ENCODE results near the gene CAPZA1. TPM values are rescaled to one million over a fixed set of nuclear protein-coding genes. Genes with fewer than 3 reads are reported as not detected.
A peak's percentile ranks its signal among the peaks of the same experiment; 100 is the strongest.

CAPZA1 gene
- total and polyA plus RNA-seq, 7 donors = 14.8 to 73.3 (median 35.0) TPM

- ATAC-seq = peak in 1 of 4 donors; percentile 23
- no peak for DNase-seq
- TF ChIP-seq, protein P1, sequence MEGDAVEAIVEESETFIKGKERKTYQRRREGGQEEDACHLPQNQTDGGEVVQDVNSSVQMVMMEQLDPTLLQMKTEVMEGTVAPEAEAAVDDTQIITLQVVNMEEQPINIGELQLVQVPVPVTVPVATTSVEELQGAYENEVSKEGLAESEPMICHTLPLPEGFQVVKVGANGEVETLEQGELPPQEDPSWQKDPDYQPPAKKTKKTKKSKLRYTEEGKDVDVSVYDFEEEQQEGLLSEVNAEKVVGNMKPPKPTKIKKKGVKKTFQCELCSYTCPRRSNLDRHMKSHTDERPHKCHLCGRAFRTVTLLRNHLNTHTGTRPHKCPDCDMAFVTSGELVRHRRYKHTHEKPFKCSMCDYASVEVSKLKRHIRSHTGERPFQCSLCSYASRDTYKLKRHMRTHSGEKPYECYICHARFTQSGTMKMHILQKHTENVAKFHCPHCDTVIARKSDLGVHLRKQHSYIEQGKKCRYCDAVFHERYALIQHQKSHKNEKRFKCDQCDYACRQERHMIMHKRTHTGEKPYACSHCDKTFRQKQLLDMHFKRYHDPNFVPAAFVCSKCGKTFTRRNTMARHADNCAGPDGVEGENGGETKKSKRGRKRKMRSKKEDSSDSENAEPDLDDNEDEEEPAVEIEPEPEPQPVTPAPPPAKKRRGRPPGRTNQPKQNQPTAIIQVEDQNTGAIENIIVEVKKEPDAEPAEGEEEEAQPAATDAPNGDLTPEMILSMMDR (IDR thresholded peaks at IDR 0.05) = no peak
- Histone ChIP-seq H3K27ac (peak overlapping the region; percentile 83), H3K4me3 (no peak overlapping the region), H3K36me3 (ENCODE audit: insufficient read depth in 1 of 2, low read depth in 1 of 2) (peaks cover 0 to 18% of the 10 kb centered on the region in 2 donors), H3K9me3 (no peaks in the 10 kb centered on the region), H3K4me1 (peaks cover 18% of the 10 kb centered on the region), H3K27me3 (ENCODE audit: insufficient read depth in 3 of 3, low read length in 2 of 3) (no peaks in the 10 kb centered on the region)
- WGBS, 3 donors = 37 to 72% (median 42%) methylated on average over 6 of the region's 6 CpGs
- intact Hi-C loops (cut with DNase I) = loop anchor here (2.0 to 5.0 kb wide), 4 partner anchors 36 to 206 kb away; partner anchors contain the start of genes CAPZA1 (in 1 of the 2), MOV10 (in 1 of the 2) and ST7L (in 1 of the 2)
Observed at GRCh38 chr1:112708002-112708448, 88.4 kb downstream of the CAPZA1 start.

DNA sequence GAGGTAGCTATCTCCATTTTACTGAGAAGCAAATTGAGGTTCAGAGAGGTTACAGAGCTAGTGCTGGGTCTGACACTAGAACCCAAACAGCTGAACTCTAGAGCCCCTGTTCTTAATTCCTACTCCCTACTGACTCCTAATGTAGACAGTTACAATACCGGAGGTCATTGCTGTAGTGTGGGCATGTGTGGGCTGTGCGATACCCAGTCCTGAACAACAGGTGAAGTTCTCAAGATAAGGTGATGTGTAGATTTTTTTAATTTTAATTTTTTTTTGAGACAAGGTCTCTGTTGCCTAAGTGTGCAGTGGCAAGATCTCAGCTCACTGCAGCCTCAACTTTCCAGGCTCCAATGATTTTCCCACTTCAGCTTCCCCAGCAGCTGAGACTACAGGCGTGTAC, 88.9 kb downstream of the CAPZA1 start:
- DNase-seq = no peak
- Histone ChIP-seq H3K27ac (no peak overlapping the region), H3K36me3 (ENCODE audit: insufficient read depth in 1 of 2, low read depth in 1 of 2) (peaks cover 0 to 14% of the 10 kb centered on the region in 2 donors), H3K9me3 (no peaks in the 10 kb centered on the region), H3K27me3 (ENCODE audit: insufficient read depth in 3 of 3, low read length in 2 of 3) (no peaks in the 10 kb centered on the region), H3K4me1 (peaks cover 22% of the 10 kb centered on the region), H3K4me3 (no peak overlapping the region)
- no peak for ATAC-seq
- WGBS, 3 donors = 86 to 95% (median 89%) methylated on average over 3 of the region's 3 CpGs
- TF ChIP-seq, protein P1 (IDR thresholded peaks at IDR 0.05) = no peak
- intact Hi-C loops (cut with DNase I) = loop anchor here (2.0 to 5.0 kb wide), 4 partner anchors 36 to 206 kb away; partner anchors contain the start of genes CAPZA1 (in 1 of the 2), MOV10 (in 1 of the 2) and ST7L (in 1 of the 2)

- H3K36me3 ChIP-seq (ENCODE audit: insufficient read depth in 1 of 2, low read depth in 1 of 2) = peaks cover 0 to 12% of the 10 kb centered on the region in 2 donors
- H3K27me3 ChIP-seq (ENCODE audit: insufficient read depth in 3 of 3, low read length in 2 of 3) = no peaks in the 10 kb centered on the region
- no peaks in the 10 kb centered on the region for H3K9me3 ChIP-seq
- ATAC-seq (no peak), DNase-seq (no peak)
- intact Hi-C loops (cut with DNase I) = loop anchor here (5.0 to 10.0 kb wide), 2 partner anchors 245 to 318 kb away; partner anchors contain the start of gene SLC16A1 (in 1 of the 2)
- peaks cover 21% of the 10 kb centered on the region for H3K4me1 ChIP-seq
- WGBS, 3 donors = 84 to 91% (median 88%) methylated on average over 7 of the region's 7 CpGs
- TF ChIP-seq, protein P1 (IDR thresholded peaks at IDR 0.05) = no peak
- H3K4me3 ChIP-seq = no peak overlapping the region
- no peak overlapping the region for H3K27ac ChIP-seq
Observed at GRCh38 chr1:112710159-112710558, 90.5 kb downstream of the CAPZA1 start.

DNA sequence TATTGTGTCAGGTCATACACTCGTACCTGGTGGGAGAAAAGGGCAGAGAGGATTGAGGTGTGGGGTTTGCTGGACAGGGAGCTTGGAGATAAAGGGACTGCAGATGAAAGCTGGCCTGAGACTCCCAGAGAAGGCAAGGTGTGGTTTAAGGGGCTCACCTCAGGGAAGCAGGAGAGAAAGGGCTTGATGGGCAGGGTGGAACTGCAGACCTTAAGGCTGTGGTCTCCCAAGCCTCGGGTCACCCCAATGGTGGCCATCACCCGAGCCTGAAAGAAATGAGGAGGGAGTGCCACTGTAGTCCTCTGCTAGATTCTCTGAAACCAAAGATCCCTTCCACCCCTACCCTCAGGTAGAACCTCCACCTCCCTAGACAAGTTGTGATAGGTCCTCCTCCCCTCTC, 91.0 kb downstream of the CAPZA1 start:
- 85 to 99% (median 87%) methylated on average over 3 of the region's 3 CpGs for WGBS, 3 donors
- Histone ChIP-seq H3K27ac (no peak overlapping the region), H3K36me3 (ENCODE audit: insufficient read depth in 1 of 2, low read depth in 1 of 2) (peaks cover 0 to 12% of the 10 kb centered on the region in 2 donors), H3K4me1 (peaks cover 17% of the 10 kb centered on the region), H3K4me3 (no peak overlapping the region), H3K27me3 (ENCODE audit: insufficient read depth in 3 of 3, low read length in 2 of 3) (no peaks in the 10 kb centered on the region), H3K9me3 (no peaks in the 10 kb centered on the region)
- TF ChIP-seq, protein P1 (IDR thresholded peaks at IDR 0.05) = no peak
- ATAC-seq (no peak), DNase-seq (no peak)
- intact Hi-C loops (cut with DNase I) = loop anchor here (5.0 to 10.0 kb wide), 2 partner anchors 244 to 318 kb away; partner anchors contain the start of gene SLC16A1 (in 1 of the 2)

Data from psoas muscle (tissue), 8 donors.